ENCODE measurements around the gene MOB1B.

The MOB1B gene

GRCh38 chr4:71025654-71026053 is 123.5 kb downstream of the MOB1B start:
- TF ChIP-seq CREB1 (IDR thresholded peaks at IDR 0.05; ENCODE audit: low read depth), result no peak
- no peak for TF ChIP-seq TAF1 (IDR thresholded peaks at IDR 0.05; ENCODE audit: low read depth)
- TF ChIP-seq YY1 (IDR thresholded peaks at IDR 0.05; ENCODE audit: low read depth), result no peak
- no peak for TF ChIP-seq CEBPB (IDR thresholded peaks at IDR 0.05)
- no peak for TF ChIP-seq NFIC (IDR thresholded peaks at IDR 0.05)
- no peak for TF ChIP-seq USF1 (IDR thresholded peaks at IDR 0.05)
- no peak for TF ChIP-seq EGR1 (IDR thresholded peaks at IDR 0.05)
- no peak for TF ChIP-seq REST (IDR thresholded peaks at IDR 0.05; ENCODE audit: low read depth)
- no peak for TF ChIP-seq TEAD4 (IDR thresholded peaks at IDR 0.05)
- no peak for TF ChIP-seq TCF12 (IDR thresholded peaks at IDR 0.05; ENCODE audit: low read depth)
- no peak for TF ChIP-seq RAD21 (IDR thresholded peaks at IDR 0.05; ENCODE audit: low read depth)
- TF ChIP-seq EP300 (IDR thresholded peaks at IDR 0.05; ENCODE audit: borderline replicate concordance), result no peak
- TF ChIP-seq FOXM1 (IDR thresholded peaks at IDR 0.05; ENCODE audit: borderline replicate concordance, low read depth), result no peak
- no peak for TF ChIP-seq MAX (IDR thresholded peaks at IDR 0.05)
- no peak for TF ChIP-seq ZBTB7A (IDR thresholded peaks at IDR 0.05; ENCODE audit: low read depth)

GRCh38 chr4:71026086-71026485 is 123.9 kb downstream of the MOB1B start:
- TF ChIP-seq USF1 (IDR thresholded peaks at IDR 0.05), result no peak
- no peak for TF ChIP-seq EGR1 (IDR thresholded peaks at IDR 0.05)
- no peak for TF ChIP-seq ZBTB7A (IDR thresholded peaks at IDR 0.05; ENCODE audit: low read depth)
- no peak for TF ChIP-seq TCF12 (IDR thresholded peaks at IDR 0.05; ENCODE audit: low read depth)
- TF ChIP-seq RAD21 (IDR thresholded peaks at IDR 0.05; ENCODE audit: low read depth), result no peak
- no peak for TF ChIP-seq CEBPB (IDR thresholded peaks at IDR 0.05)
- TF ChIP-seq MAX (IDR thresholded peaks at IDR 0.05), result no peak
- TF ChIP-seq NFIC (IDR thresholded peaks at IDR 0.05), result peak; percentile 75

- TF ChIP-seq NFIC (IDR thresholded peaks at IDR 0.05) (no peak), REST (IDR thresholded peaks at IDR 0.05; ENCODE audit: low read depth) (no peak), FOXM1 (IDR thresholded peaks at IDR 0.05; ENCODE audit: borderline replicate concordance, low read depth) (no peak), ZBTB7A (IDR thresholded peaks at IDR 0.05; ENCODE audit: low read depth) (no peak), EP300 (IDR thresholded peaks at IDR 0.05; ENCODE audit: borderline replicate concordance) (no peak), EGR1 (IDR thresholded peaks at IDR 0.05) (no peak), CEBPB (IDR thresholded peaks at IDR 0.05) (no peak), TCF12 (IDR thresholded peaks at IDR 0.05; ENCODE audit: low read depth) (no peak), USF1 (IDR thresholded peaks at IDR 0.05) (no peak), MAX (IDR thresholded peaks at IDR 0.05) (no peak), TAF1 (IDR thresholded peaks at IDR 0.05; ENCODE audit: low read depth) (no peak), CREB1 (IDR thresholded peaks at IDR 0.05; ENCODE audit: low read depth) (no peak), YY1 (IDR thresholded peaks at IDR 0.05; ENCODE audit: low read depth) (no peak), RAD21 (IDR thresholded peaks at IDR 0.05; ENCODE audit: low read depth) (no peak), TEAD4 (IDR thresholded peaks at IDR 0.05) (no peak)
These were observed 125.4 kb downstream of the MOB1B start for GRCh38 chr4:71027611-71028010.

- no peak for TF ChIP-seq CEBPB (IDR thresholded peaks at IDR 0.05)
- no peak for TF ChIP-seq USF1 (IDR thresholded peaks at IDR 0.05)
These were observed 127.3 kb downstream of the MOB1B start for GRCh38 chr4:71029504-71029903.
